ENCODE data around the gene COX6A2.
"Not testable (repeated sequence)": the region's sequence is repeated elsewhere in the genome, so short reads cannot be mapped to it uniquely, and the experiment has no call there.

The COX6A2 gene

DNA sequence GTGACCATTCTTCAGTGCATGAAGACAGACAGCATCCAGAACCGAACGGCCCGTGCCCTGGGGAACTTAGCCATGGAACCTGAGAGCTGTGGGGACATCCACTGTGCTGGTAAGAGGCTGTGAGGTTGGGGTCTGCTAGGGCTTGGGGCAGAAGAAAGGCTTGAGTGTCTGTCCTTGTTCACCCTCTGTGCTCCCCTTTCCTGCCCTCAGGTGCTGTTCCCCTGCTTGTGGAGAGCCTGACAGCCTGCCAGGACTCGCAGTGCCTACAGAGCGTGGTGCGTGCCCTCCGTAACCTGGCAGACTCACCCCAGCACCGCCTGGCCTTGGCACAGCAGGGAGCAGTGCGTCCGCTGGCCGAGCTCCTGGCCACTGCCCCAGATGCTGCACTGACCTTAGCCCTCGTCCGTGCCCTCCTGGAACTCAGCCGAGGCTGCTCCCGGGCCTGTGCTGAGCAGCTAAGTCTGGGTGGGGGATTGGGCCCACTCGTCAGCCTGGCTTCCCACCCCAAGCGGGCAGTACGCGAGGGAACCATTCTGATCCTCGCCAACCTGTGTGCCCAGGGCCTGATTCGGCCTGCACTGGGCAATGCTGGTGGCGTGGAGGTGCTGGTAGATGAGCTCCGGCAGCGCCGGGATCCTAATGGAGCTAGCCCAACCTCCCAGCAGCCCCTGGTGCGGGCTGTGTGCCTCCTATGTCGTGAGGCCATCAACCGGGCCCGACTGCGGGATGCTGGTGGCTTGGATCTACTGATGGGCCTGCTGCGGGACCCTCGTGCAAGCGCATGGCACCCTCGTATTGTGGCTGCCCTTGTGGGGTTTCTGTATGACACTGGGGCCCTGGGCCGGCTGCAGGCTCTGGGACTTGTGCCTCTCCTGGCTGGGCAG, 34.0 kb upstream of the COX6A2 start:
- DNase-seq (ENCODE audit: low read depth), result no peak

DNA sequence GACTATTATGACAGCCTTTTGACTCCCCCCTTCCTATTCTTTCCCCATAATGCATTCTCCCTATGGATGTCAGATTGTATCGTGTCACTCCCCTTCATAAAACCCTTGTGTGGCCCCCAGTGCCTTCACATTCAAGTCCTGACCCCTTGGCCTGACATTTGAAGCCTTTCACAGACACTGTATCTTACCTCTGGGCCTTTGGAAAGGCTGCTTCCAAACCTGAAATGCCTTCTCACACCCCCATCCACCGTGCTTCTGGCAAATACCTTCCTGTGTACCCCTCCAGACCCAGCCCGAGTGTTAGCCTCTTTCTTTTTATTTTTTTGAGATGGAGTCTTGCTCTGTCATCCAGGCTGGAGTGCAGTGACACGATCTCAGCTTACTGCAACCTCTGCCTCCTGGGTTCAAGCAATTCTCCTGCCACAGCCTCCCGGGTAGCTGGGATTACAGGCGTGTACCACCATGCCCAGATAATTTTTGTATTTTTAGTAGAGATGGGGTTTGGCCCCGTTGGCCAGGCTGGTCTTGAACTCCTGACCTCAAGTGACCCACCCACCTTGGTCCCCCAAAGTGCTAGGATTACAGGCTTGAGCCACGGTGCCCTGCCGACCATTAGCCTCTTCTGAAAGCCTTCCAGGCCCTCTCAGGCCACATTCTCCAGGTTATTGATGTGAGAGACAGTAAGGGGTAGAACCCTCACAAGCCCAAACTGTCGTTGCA, 33.2 kb upstream of the COX6A2 start:
- no peak for DNase-seq (ENCODE audit: low read depth)

DNA sequence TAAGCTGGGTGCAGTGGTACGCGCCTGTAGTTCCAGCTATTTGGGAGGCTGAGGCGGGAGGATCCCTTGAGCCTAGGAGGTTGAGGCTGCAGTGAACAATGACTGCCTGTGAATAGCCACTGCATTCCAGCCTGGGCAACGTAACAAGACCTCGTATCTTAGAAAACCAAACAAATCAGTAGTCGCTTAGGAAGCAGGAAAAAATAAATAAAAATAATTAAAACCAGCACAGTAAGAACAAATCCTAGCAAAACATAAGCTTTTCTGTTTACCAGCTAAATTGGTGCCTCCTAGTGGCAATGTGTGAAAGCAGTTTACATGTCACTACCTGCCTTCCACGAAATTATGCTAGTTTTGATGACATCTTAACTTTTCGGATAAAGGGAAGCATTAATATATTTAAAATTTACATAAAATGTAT, 32.4 kb upstream of the COX6A2 start:
- peak; percentile 72 for DNase-seq (ENCODE audit: low read depth)

DNA sequence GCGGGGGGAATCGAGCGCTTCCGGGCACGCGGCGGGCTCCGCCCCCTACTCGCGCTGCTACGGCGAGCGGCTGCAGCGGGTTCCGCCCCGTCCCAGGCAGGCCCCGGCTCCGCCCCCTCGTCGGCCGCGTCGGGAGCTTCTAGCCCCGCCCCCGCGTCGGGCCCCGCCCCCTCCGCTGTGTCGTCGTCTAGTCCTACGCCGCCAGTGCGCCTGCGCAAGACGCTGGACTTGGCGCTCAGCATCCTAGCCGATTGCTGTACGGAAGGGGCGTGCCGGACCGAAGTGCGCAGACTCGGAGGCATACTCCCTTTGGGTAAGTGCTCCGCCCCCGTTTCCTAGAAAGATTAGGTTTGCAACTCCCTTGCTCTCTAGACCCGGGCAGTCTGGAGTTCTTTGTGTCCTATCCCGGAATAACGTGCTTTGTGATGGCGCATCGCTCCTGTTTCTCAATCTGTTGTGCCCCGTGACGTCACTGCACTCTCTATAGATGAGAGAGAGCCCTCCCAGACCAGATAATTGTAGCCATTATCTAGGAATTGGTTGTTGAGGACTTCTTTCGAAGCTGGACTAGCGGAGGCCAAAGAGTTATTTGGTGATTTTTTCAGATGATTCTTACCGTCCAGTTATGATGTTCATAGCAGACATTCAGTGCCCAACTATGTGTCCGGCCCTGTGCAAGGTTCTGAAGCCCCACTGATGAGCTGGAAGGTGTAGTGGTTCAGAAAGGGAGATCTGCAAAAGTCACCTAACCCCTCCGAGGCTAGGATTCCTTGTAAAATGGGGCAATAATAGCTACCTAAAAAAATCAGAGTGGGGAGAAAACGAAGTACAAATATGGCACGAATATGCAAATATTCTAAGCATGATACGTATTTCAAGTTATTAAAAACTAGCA, 31.8 kb upstream of the COX6A2 start:
- DNase-seq (ENCODE audit: low read depth), result peak; percentile 99

DNA sequence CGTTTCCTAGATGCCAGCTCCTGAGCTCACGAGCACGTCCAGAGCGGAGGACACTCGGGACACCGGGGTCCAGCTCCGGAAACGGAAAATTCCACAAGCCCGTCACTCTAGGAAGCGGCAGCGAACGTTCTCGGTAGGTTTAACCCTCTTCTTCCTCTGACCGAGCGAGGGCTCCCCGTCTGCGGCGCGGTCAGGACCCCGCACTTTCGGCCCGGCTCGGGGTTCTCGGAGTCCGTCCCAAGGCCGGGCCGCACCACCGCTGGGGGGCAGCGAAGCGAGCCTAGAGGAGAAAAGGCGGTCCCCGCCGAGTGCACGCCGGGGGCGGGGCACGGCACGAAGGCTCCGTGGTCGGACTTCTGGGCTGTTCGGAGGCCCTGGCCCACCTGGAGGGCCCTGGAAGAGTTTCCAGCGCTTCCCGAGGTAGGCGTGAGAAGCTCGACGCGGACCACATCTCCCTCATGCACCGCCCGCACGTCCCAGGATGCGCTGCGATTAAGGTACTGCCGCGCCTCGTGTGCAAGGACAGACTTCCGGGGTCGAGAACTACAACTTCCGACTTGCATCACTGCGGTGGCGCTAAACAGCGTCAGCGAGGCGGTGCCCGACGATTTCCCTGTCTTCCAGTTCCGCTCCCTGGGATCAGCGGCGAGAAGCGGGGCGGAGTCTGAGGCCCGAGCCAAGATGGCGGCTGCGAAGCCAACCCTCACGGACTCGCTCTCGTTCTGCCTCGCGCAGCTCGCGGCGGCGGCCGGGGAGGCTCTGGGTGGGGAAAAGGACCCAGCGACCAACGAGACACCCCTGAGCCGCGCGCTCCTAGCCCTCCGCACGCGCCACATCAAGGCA, 30.9 kb upstream of the COX6A2 start, which contains the start of gene ARMC5:
TSS of gene ARMC5 (plus strand) at position 658 of the 843 bp plus-strand sequence. CDS start at position 682, 24 bp downstream.
- peak; percentile 99 for DNase-seq (ENCODE audit: low read depth)

DNA sequence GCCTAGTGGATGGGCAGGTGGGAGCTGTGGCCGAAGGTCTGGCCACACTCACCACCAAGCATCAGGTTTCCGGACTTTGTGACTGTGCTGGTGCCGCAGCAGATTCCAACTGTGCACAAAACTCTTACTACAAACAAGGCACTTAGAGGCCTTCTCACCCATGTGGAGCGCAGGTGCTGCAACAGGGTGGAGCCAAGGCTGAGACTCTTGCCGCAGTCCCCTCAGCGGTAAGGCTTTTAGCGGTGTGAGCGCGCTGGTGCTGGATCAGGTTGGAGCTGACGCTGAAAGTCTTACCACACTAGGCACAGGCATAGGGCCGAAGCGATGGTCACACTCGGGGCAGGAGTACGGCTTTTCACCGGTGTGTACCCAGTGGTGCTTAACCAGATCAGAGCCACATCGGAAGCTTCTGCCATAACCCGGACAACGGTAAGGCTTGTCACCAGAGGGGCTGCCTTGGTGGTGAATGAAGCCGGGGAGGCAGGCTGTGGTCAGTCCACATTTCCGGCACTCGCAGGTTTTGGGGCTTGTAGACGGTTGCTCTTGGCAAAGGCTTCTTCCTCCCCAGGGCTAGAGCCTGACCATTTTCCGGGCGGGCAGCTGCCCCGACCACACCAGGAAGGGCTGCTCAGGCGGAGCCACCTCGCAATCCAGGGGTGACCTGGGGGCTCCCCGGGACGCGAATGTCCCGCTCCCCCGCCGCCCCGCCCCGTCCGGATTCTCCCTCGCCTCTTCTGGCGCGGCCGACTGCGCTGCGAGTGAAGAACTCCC, 30.1 kb upstream of the COX6A2 start:
- DNase-seq (ENCODE audit: low read depth), result peak; percentile 58

DNA sequence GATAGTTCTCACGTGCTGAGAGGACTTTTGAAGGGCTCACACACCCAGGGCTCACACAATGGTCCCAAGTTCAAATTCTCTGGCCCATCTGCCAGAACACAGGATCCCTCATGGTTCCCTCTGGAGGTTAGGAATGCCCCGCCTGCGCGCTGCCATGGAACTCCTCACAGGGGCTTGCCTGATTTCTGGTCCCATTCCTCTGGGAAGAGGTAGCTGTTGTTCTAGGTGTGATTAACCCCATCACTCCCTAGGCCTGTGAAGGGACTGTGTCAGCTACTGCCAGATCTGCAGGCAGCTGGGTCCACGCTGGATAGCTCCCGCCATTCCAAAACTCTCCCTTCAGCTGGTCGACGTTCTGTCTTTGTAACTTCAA, 28.8 kb upstream of the COX6A2 start:
- DNase-seq (ENCODE audit: low read depth), result no peak

DNA sequence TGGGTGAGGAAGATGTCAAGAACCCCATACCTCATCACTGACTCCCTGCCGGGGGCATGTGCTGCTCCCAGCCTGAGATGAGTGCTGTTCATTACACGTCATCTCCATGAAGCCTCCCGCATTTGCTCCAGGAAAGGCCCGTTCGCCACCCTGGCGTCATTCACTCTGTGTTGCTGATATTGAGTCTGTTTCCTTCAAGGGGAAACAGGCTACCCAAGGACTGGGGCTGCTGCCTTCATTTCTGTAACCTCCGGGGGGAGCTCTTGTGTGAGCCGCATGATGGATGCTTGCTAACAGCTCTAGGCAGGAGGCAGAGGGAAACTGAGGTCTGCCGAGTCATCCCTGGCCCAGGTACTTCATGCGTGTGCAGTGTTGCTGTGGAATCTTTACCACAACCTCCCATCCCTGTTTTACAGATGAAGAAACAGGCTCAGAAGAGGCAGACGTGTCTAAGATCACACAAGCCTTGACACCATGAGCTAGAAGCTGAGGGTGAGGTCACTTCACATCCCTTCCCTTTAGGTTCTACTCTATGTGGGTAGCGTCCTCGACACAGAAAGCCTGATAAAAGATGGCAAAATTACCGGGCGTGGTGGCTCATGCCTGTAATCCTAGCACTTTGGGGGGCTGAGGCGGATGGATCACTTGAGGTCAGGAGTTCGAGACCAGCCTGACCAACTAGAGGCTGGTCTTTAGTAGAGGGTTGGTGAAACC, 27.6 kb upstream of the COX6A2 start:
- peak; percentile 41 for DNase-seq (ENCODE audit: low read depth)

DNA sequence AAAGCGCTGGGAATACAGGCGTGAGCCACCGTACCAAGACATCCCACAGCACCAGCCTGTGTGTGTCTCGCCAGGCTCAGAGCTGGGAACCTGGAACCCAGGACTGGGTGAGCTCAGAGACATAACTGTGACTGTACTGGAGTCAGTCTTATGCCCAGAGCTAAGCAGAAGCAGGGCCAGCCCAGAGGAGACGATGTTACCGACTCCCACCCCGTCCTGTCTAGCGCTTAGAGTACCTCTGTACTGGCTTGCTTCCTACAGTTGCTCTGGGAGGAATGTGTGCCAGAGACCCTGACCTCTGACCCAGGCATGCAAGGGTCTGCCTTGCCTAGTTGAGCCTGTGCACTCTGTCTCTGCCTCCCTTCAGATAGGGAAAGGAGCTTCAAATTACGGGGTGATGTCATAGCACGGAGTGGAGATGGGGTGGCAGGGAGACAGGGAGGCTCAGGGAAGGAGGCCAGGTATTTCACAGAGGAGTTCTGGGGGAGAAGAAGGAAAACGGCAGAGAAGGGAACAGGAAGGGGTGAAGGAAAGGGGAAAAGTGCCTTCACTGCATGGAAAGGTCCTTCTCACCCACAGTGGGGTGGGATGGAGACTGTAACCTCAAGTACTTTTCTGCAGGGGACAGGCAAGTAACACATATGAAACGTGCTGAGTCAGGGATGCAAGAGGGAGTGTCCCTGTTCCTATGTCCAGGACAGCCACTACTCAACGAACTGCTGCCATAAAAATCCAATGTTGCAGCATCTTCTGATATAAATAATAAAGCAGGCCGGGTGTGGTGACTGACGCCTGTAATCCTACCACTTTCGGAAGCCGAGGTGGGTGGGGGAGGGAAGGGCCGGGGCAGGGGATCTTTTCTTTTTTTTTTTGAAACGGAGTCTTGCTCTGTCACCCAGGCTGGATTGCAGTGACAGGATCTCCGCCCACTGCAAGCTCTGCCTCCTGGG, 25.4 kb upstream of the COX6A2 start:
- peak; percentile 47 for DNase-seq (ENCODE audit: low read depth)

DNA sequence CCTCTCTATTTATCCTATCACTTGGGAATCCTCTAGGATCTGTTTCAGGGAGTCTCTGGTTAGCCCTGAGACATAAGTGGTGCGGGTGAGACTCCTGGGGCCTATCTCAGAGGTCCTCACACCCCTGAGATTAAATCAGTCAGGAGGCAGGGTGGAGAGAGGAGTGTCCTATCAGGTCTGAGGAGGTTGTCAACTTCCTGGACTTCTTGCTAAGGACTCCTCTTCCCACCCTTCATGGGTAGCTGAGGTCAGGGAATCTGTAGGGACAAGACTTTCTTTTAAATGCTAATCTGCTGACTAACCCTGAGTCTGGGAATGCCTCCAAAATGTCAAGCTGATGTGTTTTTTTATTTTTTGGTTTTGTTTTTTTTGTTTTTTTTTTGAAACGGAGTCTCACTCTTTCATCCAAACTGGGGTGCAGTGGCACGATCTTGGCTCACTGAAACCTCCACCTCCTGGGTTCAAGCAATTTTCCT, 24.5 kb upstream of the COX6A2 start:
- DNase-seq (ENCODE audit: low read depth), result peak; percentile 91

DNA sequence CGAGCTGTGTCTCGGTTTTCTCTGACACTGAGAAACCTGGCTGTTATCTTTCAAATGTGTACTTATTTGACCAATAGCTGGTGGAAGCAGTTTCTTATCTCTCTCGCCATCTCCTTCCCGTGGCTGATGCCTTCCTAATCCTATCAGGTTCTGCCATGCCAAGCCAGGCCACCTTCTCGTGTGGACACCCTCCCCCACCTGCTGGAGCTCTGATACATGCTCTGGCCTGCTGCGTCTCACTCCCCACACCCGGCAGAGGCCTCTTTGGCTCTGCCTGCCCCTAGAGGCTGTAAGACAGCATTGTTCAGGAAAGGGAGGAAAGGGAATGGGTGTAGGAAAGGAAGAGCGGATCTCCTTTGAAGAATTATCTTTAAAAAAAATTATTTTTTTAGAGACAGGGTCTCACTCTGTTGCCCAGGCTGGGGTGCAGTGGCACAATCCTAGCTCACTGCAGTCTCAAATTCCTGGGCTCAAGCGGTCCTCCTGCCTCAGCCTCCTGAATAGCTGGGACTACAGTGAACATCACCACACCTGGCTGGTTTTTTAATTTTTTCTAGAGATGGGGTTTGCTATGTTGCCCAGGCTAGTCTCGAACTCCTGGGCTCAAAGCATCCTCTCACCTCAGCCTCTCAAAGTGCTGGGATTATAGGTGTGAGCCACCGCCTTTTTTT, 23.7 kb upstream of the COX6A2 start:
- peak; percentile 85 for DNase-seq (ENCODE audit: low read depth)

DNA sequence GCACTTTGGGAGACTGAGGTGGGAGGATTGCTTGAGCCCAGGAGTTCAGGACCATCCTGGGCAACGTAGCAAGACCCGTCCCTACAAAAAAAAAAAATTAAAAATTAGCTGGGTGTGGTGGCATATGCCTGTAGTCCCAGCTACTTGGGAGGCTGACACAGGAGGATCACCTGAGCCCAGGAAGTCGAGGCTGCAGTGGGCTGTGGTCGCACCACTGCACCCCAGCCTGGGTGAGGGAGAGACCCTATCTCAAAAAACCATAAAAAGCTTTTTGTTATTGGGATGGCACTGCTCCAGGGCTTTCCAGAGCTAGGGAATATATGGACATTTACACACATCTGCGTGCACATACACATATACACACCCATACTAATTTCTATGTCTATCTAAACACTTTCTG, 23.0 kb upstream of the COX6A2 start:
- DNase-seq (ENCODE audit: low read depth), result no peak

DNA sequence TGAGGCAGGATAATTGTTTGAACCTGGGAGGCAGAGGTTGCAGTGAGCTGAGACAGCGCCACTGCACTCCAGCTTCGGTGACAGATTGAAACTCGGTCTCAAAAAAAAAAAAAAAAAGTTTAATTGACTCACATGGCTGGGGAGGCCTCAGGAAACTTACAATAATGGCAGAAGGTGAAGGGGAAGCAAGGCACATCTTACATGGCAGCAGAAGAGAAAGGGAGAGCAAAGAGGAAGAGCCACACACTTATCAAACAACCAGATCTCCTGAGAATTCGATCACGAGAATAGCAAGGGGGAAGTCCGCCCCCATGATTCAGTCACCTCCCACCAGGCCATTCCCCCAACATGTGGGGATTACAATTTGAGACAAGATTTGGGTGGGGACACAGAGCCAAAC, 17.8 kb upstream of the COX6A2 start:
- DNase-seq (ENCODE audit: low read depth), result not testable (repeated sequence)

DNA sequence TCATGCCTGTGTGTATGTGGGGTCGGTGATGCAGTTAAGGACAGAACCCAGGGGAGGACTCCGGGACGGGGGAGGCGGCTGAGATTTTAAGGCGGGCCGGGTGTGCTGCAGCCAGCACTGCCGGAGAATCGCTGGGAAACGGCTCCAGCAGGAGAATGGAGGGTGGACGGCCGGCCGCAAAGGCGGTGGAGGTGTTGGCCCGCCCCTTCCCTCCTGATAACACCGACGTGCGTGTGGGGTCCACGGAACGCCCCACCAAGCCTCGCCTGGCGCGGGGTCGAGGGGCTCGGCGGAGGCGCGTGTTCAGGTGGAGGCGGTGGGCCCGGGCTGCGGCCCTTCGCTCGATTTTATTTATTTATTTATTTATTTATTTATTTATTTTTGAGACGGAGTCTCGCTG, 13.8 kb upstream of the COX6A2 start:
- DNase-seq (ENCODE audit: low read depth), result no peak

DNA sequence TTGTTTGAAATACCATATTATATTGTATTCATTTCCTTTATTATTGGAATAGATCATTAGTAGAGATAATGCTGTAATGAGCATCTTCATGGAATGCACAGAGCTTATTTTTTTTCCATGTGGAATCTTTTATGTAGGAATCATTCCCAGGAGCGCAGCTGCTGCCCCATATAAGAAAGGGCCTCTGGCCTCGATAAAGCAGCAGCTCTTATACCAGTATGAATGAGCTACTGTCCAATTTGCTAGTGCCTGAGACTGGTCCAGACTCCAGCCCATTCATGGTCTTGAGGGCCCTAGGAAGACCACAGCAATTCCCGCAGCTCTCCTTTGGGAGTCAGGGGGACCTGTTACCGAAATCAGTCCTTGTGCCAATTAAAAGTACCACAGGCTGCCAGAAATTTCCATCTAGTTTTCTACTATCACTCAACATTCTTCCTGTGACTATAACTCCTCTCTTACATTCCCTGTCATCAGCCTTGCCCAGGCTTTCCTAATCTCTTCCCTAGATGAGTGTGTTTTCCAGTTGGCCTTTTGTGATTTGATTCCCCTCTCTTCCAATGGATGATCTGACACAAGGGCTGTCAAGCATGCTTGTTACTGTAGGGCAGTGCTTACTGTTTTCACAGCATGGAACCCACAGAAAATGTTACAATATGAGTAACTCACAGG, 12.5 kb upstream of the COX6A2 start:
- no peak for DNase-seq (ENCODE audit: low read depth)

DNA sequence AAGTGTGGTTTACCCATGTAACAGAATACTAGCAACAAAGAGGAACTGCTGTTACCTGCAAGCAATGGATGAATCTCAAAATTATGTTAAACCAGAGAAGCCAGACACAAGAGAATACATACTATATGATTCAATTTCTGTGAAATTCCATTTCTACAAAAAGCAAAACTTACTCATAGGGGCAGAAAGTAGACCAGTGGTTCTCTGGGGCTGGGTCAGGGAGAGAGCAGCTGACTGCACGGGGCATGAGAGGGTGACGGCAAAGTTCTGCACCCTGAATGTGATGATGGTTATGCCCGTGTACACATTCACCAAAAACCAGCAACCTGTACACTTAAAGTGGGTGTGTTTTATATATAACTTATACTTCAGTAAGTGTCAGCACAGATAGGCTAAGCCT, 11.4 kb upstream of the COX6A2 start:
- DNase-seq (ENCODE audit: low read depth), result no peak

DNA sequence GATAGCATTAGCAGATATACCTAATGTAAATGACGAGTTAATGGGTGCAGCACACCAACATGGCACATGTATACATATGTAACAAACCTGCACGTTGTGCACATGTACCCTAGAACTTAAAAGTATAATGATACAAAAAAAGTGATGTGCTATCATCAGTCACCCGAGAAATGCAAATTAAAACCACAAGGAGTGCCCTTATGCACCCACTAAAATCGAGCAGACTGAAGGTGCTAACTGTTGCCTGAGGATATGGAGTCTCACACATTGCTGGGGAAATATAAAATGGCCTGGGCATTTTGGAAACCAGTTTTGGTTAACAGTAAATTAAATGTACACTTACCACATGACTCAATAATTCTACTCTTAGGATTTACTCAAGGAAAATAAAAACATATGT, 10.9 kb upstream of the COX6A2 start:
- DNase-seq (ENCODE audit: low read depth), result not testable (repeated sequence)
